ENCODE measurements around the gene ATF6.

ATF6 gene

DNA sequence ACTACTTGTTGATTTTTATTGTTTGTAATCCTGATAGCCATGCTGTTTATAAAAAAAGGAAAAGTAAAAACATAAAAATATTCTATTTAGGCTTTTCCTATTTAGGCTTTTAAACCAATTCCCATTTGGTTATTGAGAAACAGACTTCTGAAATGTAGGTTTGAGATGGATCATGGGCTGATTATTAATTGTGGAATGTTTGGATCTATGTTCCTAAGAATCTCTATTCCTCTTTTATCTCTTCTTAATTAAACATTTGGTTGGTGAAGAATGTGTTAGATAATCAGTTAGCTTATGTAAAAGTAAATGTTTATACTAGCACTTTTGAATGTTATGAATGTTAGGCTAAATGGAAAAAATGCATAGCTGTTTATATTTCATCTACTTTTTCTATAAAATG, 97.4 kb downstream of the ATF6 start:
- TF ChIP-seq, protein P1, sequence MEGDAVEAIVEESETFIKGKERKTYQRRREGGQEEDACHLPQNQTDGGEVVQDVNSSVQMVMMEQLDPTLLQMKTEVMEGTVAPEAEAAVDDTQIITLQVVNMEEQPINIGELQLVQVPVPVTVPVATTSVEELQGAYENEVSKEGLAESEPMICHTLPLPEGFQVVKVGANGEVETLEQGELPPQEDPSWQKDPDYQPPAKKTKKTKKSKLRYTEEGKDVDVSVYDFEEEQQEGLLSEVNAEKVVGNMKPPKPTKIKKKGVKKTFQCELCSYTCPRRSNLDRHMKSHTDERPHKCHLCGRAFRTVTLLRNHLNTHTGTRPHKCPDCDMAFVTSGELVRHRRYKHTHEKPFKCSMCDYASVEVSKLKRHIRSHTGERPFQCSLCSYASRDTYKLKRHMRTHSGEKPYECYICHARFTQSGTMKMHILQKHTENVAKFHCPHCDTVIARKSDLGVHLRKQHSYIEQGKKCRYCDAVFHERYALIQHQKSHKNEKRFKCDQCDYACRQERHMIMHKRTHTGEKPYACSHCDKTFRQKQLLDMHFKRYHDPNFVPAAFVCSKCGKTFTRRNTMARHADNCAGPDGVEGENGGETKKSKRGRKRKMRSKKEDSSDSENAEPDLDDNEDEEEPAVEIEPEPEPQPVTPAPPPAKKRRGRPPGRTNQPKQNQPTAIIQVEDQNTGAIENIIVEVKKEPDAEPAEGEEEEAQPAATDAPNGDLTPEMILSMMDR (IDR thresholded peaks at IDR 0.05; ENCODE audit: control extremely low read depth, extremely low read depth, low read depth, missing control alignments), result no peak
- ChIA-PET POLR2A (no interaction called here), CTCF (interaction anchor here (0.8 to 2.0 kb wide), 6 partner anchors 9 to 173 kb away, joined by 3 to 7 read pairs (median 4); no protein-coding TSS in a partner anchor)
- no peak for DNase-seq (ENCODE audit: extremely low spot score)

- TF ChIP-seq, protein P1 (IDR thresholded peaks at IDR 0.05; ENCODE audit: control extremely low read depth, extremely low read depth, low read depth, missing control alignments), result no peak
- no peak for DNase-seq (ENCODE audit: extremely low spot score)
- ChIA-PET CTCF (interaction anchor here (0.8 to 2.0 kb wide), 7 partner anchors 8 to 172 kb away, joined by 3 to 7 read pairs (median 4); no protein-coding TSS in a partner anchor), POLR2A (no interaction called here)
These were observed 98.5 kb downstream of the ATF6 start for GRCh38 chr1:161864577-161864976.

- TF ChIP-seq, protein P1 (IDR thresholded peaks at IDR 0.05; ENCODE audit: control extremely low read depth, extremely low read depth, low read depth, missing control alignments), result no peak
- POLR2A ChIA-PET, result no interaction called here
- CTCF ChIA-PET, result no interaction called here
- no peak for DNase-seq (ENCODE audit: extremely low spot score)
These were observed 100.1 kb downstream of the ATF6 start for GRCh38 chr1:161866241-161866640.

DNA sequence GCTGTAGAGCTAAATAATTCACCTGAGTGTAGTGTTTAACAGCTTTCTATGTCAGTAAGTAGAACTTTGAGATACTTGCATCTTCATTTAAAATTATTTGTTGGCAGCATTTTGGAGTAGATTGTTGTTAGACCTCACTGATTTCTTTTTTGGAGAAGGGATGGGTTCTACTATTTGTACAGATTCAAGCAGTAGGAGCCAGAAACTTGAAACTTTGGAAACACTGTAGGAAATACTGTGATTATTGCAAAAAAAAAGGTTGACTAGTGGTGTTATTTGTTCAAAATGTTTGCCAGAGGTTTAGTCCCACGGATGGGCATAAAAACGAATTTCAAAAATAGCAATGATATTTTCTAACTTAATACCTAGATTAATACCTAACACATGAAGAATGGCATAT, 102.7 kb downstream of the ATF6 start:
- ChIA-PET CTCF (interaction anchor here (1.3 to 4.1 kb wide), 6 partner anchors 9 to 168 kb away, joined by 3 to 20 read pairs (median 3); no protein-coding TSS in a partner anchor), POLR2A (no interaction called here)
- DNase-seq (ENCODE audit: extremely low spot score), result no peak
- TF ChIP-seq, protein P1 (IDR thresholded peaks at IDR 0.05; ENCODE audit: control extremely low read depth, extremely low read depth, low read depth, missing control alignments), result no peak

DNA sequence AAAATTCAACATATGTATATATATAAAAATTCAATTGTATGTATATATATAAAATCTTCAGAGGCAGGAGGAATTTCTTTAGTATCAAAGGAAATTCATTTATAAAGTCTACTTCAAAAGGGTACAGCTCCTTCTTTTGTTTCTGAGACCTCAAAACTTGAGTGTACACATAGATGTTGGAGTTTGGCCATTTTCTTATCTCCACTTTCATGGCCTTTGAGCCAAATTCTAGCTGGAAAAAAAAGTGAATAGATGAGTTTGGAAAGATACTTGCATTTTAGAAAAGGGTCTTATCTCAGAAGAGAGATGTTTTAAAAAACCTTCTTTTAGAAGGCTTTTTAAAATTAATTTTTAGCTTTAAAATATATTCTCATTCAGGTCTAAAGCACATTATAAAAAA, 103.2 kb downstream of the ATF6 start:
- POLR2A ChIA-PET, result no interaction called here
- DNase-seq (ENCODE audit: extremely low spot score), result no peak
- CTCF ChIA-PET, result interaction anchor here (0.8 to 4.1 kb wide), 4 partner anchors 10 to 77 kb away, joined by 3 to 20 read pairs (median 3); no protein-coding TSS in a partner anchor
- TF ChIP-seq, protein P1 (IDR thresholded peaks at IDR 0.05; ENCODE audit: control extremely low read depth, extremely low read depth, low read depth, missing control alignments), result no peak

GRCh38 chr1:161872506-161872905, 106.4 kb downstream of the ATF6 start:
- DNase-seq (ENCODE audit: extremely low spot score), result no peak
- TF ChIP-seq, protein P1 (IDR thresholded peaks at IDR 0.05; ENCODE audit: control extremely low read depth, extremely low read depth, low read depth, missing control alignments), result no peak
- ChIA-PET CTCF (no interaction called here), POLR2A (no interaction called here)
